K562 (cell line): ENCODE data around the gene CABP4.

Experiments
- CHD1 ChIP-seq: fragments of 200-600 bp; sonication (generic); IDR thresholded peaks from one replicate; pipeline ENCODE4 v1.6.1; 2012; ENCODE audit warnings: mild to moderate bottlenecking, moderate library complexity, low read length, inconsistent platforms
- CTCF ChIP-seq, 3 experiments: IDR thresholded peaks in 2 of 3; conservative IDR thresholded peaks in 1 of 3; 2 replicates each; pipeline ENCODE4 v1.5.1; 2011 to 2012; ENCODE audit warnings: low read length in 3 of 3, mild to moderate bottlenecking in 3 of 3, control low read depth in 2 of 3, improper control_type of control experiment in 1 of 3, inconsistent platforms in 1 of 3, low read depth in 1 of 3, mixed read lengths in 1 of 3, moderate library complexity in 1 of 3; ENCODE audit not compliant: insufficient read depth in 2 of 3
- ETS2 ChIP-seq: IDR thresholded peaks from 2 replicates; pipeline ENCODE4 v1.6.1; 2016; ENCODE audit warnings: borderline replicate concordance, missing genetic modification characterization, mild to moderate bottlenecking, moderate library complexity, missing compliant biosample characterization; ENCODE audit not compliant: poor library complexity, severe bottlenecking
- EWSR1 ChIP-seq: fragments of 450-650 bp; IDR thresholded peaks from 2 replicates; pipeline ENCODE4 v1.6.1; 2018; ENCODE audit warnings: borderline replicate concordance, mild to moderate bottlenecking, low read depth, moderate library complexity; ENCODE audit not compliant: partially characterized antibody
- EZH2 ChIP-seq: IDR thresholded peaks from 2 replicates; pipeline ENCODE4 v1.6.1; 2012; ENCODE audit warnings: low read depth, mild to moderate bottlenecking, inconsistent platforms, low read length, borderline replicate concordance
- POLR2A ChIP-seq: fragments of 450-650 bp; conservative IDR thresholded peaks from 2 replicates; pipeline ENCODE4 v1.6.1; 2016
- REST ChIP-seq, 2 experiments: fragments of 450-650 bp; formaldehyde crosslinking in 1 of 2; IDR thresholded peaks; 2 replicates each; pipeline versions ENCODE4 v1.4.0 to v1.6.1; 2014 to 2020; ENCODE audit warnings: mild to moderate bottlenecking in 2 of 2, borderline replicate concordance in 1 of 2, low read depth in 1 of 2

- TF ChIP-seq CTCF (IDR thresholded peaks at IDR 0.05 in 2 of 3, conservative IDR thresholded peaks at IDR 0.05 in 1 of 3; ENCODE audit: insufficient read depth in 2 of 3, low read depth in 1 of 3, low read length in 3 of 3): no peak
- TF ChIP-seq EWSR1: no peak
- no peak for TF ChIP-seq CHD1
- no peak for TF ChIP-seq EZH2
- TF ChIP-seq REST (IDR thresholded peaks at IDR 0.05; ENCODE audit: borderline replicate concordance): 0 out of 2 replicates have a peak, but pooled peaks have one; percentile 22
- 0 out of 2 replicates have a peak, but pooled peaks have one; percentile 25 for TF ChIP-seq REST (CRISPR knock-in tag; IDR thresholded peaks at IDR 0.05; ENCODE audit: low read depth)
- no peak for TF ChIP-seq ETS2 (tag)
- peak; percentile 38; the same call in 1 of the 2 replicates for TF ChIP-seq POLR2A
Observed at GRCh38 chr11:67463680-67464410, 8.7 kb downstream of the CABP4 start.
